Stimulated activated CD8-positive, alpha-beta memory T cell treated with anti-CD3 and anti-CD28 coated beads, Interleukin-4, amount 100 ng/mL, for 1 hour (primary cell): ENCODE results near the gene SENP6.
"Not testable (repeated sequence)": the region's sequence is repeated elsewhere in the genome, so short reads cannot be mapped to it uniquely, and the experiment has no call there.

Source experiments
- DNase-seq, 2 donors: peaks; one replicate each; pipeline ENCODE4 v3.0.0-alpha.2; 2020; ENCODE audit warnings: low read depth in 2 of 2, low spot score in 1 of 2

The SENP6 gene, protein sequence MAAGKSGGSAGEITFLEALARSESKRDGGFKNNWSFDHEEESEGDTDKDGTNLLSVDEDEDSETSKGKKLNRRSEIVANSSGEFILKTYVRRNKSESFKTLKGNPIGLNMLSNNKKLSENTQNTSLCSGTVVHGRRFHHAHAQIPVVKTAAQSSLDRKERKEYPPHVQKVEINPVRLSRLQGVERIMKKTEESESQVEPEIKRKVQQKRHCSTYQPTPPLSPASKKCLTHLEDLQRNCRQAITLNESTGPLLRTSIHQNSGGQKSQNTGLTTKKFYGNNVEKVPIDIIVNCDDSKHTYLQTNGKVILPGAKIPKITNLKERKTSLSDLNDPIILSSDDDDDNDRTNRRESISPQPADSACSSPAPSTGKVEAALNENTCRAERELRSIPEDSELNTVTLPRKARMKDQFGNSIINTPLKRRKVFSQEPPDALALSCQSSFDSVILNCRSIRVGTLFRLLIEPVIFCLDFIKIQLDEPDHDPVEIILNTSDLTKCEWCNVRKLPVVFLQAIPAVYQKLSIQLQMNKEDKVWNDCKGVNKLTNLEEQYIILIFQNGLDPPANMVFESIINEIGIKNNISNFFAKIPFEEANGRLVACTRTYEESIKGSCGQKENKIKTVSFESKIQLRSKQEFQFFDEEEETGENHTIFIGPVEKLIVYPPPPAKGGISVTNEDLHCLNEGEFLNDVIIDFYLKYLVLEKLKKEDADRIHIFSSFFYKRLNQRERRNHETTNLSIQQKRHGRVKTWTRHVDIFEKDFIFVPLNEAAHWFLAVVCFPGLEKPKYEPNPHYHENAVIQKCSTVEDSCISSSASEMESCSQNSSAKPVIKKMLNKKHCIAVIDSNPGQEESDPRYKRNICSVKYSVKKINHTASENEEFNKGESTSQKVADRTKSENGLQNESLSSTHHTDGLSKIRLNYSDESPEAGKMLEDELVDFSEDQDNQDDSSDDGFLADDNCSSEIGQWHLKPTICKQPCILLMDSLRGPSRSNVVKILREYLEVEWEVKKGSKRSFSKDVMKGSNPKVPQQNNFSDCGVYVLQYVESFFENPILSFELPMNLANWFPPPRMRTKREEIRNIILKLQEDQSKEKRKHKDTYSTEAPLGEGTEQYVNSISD

DNA sequence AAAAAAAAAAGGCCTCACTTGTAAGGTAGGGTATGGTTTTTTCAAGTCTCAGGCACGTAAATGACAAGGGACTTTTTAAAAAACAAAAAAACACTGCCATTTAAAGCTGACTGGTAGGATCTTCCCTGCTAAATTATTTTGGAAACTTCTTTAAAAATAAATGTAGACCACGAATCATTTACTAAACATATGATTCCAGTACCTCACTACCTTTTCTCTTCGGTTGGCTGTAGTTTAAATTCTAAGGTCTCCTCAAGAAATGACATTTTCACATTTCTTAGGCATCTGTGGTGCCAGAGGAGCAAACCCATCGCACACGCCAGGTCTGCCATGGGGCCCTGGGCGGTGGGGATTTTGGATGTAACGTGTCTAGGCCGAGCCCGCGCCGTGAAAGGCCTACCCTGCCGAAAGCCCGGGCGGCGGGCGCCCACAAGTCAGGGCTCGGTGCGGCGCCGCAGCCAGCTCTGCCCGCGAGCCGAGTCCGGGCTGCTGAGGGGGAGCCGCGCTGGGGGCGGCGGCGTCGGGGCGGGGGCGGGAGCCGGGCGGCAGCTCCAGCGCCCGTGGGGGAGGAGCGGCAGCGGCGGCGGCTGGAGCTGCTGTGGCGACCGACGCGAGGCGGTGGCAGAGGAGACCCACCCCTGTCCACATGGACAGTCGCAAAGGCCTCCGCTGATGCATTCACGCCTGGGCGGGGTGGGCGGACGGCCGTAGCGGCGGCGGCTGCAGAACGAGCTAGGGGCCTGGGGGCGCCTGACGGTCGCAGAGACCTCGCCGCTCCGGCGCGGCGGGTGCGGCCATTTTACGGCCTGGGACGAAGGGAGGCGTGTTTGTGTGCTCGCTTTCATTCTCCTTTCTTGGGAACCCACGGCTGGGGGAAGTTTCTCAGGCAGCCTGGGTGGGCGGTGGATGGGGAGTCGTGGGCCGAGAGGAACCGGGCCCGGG is at the start of gene SENP6:
Gene SENP6, plus strand, starts transcription at position 577 of the 942 bp plus-strand sequence. CDS start 645 bp downstream, outside the sequence.
- DNase-seq, result peak; percentile 34 to 52

DNA sequence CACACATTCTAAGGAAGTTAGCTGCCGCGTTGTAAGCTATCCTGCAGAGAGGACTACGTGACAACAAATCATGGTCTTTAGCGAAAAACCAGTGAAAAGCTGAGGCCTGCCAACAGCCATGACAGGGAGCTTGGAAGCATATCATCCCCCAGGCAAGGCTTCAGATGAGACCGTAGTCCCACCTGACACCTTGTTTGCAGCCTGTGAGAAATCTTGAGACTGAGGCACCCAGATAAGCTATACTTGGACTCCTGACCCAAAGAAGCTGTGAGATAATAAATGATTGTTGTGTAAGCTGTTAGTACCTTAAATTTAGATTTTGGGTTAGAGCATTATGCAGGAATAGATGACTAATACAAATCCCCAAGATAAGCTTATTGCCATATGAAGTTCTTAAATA is 45.4 kb upstream of the SENP6 start:
- no peak for DNase-seq

DNA sequence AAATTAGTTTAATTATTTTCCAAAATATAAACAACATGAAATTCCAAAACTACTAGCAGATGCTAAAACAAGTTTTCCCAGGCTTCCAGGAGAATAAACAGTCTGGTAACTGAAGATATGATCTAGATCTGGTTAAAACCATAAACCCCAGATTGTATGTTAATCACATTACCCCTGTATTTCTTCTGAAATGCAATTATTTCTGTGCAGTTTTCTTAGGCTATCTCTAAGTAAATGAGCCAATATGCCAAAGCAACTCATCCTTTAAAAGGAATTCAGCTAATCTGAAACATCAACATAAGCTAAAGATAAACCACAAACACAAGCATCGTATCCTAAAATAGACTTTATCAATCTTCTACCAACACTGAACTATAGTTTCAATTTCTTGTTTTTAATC is 44.6 kb upstream of the SENP6 start:
- DNase-seq, result no peak

DNA sequence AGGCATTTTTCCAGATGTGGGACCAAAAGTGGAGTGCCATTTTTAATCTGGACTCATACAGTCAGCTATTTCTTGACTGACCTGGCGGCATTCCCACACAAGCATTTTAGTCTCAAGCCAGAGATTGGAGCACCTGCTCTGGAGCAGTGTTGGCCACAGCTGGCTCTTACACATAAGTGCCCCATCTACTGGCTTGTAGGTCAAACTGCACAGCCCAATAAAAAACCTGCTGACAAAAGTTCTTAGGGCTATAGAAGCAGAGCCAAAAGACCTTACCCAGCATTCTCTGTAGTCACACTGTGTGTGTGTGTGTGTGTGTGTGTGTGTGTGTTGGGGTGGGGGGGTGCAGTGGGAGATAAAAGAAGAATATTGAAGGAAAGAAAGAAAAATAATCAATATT is 38.6 kb upstream of the SENP6 start:
- no peak for DNase-seq

DNA sequence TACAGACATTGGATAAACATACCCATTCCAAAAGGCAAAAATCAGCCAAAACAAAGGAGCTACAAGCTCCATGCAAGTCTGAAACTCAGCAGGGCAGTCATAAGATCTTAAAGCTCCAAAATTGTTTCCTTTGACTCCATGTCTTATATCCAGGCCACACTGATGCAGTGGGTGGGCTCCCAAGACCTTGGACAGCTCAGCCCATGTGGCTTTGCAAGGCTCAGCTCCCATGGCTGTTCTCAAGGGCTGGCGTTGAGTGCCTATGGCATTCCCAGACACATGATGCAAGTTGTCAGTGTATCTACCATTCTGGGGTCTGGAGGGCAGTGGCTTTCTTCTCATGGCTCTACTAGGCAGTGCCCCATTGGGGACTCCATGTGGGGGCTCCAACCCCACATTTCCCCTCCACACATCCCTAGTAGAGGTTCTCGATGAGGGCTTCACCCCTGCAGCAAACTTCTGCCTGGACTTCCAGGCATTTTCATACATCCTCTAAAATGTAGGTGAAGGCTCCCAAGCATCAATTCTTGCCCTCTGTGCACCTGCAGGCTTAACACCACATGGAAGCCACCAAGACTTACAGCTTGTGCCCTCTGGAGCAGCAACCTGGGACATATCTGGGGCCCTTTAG is 35.4 kb upstream of the SENP6 start:
- no peak for DNase-seq

DNA sequence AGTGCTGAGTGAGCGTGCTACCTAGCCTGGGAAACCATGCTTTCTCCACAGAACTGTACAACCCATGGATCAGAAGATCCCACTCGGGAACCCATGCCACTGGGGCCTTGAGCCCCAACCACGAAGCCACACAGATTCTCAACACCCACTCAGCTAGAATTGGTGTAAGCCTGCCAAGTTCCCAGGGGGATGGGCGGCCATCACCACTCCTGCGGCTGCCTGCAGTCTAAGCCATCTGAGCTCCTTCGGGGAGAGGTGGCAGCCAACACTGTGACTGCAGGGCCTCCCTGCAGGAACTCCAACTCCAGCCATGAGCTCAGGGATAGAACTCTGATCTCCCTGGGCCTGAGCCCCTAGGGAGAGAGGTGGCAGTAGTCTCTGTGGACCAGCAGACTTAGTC is 33.6 kb upstream of the SENP6 start:
- no peak for DNase-seq

DNA sequence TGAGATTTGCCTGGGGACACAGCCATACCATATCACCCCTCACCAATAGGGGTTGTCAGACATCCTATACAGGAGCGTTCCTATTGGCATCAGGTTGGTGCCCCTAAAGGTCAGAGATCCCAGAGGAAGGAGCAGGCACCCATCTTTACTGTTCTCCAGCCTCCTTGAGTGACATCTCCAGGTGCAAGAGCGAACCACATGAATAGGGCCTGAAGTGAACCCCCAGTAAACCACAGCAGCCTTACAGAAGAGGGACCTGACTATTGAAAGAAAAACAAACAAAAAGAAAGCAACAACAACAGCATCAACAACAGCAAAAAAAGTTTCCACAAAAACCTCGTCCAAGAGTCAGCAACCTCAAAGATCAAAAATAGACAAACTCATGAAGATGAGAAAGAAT is 32.7 kb upstream of the SENP6 start:
- no peak for DNase-seq

DNA sequence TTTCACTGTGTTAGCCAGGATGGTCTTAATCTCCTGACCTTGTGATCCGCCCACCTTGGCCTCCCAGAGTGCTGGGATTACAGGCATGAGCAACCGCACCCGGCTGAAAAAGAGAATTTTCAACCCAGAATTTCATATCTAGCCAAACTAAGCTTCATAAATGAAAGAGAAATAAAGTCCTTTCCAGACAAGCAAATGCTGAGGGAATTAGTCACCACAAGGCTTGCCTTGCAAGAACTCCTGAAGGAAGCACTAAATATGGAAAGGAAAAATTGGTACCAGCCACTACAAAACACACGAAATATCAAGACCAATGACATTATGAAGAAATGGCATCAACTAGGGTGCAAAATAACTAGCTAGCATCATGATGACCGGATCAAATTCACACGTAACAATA is 31.0 kb upstream of the SENP6 start:
- DNase-seq, result not testable (repeated sequence)

DNA sequence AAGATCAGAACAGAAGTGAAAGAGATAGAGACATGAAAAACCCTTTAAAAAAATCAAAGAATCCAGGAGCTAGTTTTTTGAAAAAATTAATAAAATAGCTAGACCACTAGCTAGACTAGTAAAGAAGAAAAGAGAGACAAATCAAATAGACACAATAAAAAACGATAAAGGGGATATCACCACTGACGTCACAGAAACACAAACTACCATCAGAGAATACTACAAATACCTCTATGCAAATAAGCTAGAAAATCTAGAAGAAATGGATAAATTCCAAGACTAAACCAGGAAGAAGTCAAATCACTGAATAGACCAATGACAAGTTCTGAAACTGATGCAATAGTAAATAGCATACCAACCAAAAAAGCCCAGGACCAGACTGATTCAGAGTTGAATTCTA is 29.6 kb upstream of the SENP6 start:
- DNase-seq, result no peak

DNA sequence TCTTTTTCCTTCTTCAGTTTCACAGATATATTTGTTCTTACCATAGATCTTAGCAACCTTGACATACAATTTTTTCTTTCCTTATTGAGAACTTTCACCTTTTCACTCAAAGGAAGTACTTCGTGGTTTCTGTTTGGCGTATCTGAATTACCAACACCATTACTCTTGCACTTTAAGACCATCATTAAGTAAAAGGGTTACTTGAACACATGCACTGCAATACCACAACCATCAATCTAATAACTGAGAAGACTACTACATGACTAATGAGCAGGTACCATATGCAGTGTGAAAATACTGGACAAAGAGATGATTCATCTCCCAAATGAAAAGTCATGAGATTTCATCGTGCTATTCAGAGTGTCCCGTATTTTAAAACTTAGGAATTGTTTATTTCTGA is 21.7 kb upstream of the SENP6 start:
- DNase-seq, result no peak

DNA sequence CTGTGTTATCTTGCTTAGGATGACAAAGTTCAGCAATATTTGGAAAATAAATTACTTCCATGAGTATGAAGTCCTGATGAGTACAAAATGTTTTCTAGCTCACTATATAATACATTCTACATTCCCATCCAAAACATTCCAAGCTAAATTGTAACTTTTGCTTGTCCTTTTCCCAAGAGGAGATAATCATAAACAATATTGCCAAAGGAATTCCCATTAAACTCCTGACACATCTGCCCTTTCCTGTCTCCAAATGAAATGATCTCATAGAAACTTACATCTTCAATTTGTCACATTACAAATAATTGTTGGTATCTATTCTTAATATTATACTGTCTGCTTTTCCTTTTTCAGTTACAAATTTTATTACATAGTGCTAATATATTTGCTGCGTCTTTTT is 20.4 kb upstream of the SENP6 start:
- DNase-seq, result no peak

DNA sequence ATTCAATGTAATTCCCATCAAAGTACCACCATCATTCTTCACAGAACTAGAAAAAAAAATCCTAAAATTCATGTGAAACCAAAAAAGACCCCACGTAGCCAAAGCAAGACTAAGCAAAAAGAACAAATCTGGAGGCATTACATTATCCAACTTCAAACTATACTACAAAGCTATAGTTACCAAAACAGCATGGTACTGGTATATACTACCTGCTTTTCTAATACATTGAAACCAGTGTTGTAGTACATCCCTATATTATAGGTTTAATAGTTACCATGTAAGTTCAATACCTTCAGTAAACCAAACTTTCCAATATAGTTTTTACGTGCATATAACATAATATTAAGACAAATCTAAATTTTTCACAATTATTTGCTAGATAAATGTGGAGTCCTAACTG is 17.1 kb upstream of the SENP6 start:
- not testable (repeated sequence) for DNase-seq

DNA sequence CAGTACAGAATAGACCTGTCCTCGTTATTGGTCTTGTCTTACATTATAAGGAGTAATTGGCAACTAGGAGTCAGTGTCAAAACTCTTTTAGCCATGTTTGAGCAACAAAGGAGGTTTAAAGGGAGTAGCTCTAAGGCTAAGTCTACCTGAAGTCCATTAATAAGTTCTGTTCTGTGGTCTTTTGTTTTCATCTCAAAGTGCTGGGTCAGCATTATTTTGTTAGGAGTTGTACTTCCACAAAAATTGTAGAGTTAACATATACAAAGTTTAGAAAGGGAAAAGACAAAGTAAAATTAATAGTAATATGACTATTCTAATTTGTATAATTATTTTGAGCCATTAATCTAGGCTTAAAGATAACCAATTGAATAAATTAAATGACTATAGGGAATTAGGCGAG is 12.7 kb upstream of the SENP6 start:
- DNase-seq, result no peak

DNA sequence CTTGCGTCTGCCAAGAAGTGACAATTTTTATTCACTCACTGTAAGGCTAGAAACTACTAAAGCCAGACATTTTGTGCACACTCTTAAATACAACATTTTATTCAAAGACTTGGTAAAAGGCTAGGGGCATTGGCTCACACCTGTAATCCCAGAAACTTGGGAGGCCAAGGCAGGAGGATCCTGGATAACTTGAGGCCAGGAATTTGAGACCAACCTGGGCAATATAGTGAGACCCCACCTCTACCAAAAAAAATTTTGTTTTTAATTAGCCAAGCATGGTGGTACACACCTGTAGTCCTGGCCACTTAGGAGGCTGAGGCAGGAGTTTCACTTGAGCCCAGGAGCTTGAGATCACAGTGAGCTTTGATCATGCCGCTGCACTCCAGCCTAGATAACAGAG is 11.3 kb upstream of the SENP6 start:
- DNase-seq, result no peak

DNA sequence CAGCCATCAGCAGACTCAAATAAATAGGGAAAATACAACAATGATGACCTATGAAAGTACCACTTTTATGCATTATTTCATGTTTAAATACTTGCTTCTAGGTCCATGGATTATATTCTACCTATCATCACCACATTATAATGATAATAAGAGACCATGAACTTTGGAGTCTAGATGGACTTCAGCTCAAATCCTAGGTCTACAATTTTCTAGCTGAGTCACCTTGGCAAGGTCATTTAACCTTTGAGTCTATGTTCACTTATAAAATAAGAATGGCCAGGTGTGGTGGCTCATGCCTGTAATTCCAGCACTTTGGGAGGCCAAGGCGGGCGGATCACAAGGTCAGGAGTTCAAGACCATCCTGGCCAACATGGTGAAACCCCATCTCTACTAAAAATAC is 5.3 kb upstream of the SENP6 start:
- DNase-seq, result not testable (repeated sequence)

DNA sequence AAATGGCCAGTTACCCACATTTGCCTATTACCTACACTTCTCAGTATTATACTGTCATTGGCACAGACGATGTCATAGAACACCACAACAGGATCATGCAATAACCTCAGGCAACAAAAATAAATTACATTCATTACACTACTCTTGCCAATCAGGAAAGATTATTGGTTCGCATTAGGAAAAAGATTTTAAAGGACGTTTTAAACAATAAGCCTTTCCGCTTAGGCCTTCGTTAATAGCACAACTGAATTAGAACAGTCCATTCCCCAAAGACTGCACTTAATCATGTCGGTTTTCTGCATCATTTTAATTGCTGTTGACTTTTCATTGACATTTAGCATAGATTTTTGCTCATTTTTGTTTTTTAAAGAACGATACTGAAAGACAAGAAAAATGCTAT is 912 bp upstream of the SENP6 start:
- no peak for DNase-seq

DNA sequence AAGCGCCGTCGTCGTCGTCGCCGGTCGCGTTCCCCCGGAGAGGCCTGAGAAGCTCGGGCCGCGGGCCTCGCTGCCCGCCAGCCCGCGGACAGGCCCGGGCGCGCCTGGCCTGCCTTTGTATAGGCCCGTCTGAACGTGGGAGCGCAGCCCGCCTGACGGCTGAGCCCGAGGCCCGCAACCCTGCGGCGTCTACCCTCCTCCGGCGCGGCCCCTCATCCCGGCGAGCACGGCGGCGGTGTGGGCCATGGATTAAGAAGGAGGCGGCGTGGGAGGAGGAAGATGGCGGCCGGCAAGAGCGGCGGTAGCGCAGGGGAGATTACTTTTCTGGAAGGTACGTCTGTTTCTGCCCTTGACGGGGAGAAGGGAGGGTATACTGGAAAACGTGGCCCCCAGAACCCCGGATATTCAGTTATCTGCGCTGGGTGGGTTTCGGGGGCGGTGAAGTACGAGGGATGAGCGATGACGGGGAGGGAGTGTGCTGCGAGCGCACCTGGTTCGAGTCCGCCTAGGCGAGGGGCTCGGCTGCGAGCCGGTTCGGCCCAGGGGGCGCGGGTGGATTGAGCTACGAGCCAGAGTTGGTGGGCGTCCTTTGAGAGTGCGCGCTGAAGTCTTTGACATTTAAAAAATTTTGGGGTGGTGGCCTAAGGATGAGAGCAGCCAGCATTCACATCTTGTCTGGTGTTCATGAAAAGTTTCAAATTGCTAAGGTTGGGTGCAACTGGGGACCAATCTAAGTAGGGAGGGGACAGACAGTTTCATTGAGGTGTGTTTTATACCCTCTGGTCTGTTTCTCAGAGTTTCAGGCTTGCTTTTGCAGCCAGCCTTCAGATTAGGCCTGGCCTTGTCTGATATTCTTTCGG is 796 bp downstream of the SENP6 start:
- DNase-seq, result peak; percentile 19 to 26

DNA sequence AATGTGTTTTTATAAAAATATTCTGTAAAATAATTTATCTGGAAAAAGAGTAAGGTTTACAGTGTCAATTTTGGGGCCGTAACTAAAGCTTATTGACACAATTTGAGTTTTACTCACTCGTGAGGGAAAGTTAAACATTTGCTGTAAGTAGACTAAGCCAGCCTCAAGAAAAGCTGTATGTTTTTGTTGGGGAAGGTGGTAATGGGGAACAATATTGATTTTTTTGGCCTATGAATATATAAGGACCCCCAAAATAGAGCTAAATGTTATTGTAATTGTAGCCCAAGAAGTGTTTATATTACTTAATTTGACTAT is 1.4 kb downstream of the SENP6 start:
- no peak for DNase-seq

DNA sequence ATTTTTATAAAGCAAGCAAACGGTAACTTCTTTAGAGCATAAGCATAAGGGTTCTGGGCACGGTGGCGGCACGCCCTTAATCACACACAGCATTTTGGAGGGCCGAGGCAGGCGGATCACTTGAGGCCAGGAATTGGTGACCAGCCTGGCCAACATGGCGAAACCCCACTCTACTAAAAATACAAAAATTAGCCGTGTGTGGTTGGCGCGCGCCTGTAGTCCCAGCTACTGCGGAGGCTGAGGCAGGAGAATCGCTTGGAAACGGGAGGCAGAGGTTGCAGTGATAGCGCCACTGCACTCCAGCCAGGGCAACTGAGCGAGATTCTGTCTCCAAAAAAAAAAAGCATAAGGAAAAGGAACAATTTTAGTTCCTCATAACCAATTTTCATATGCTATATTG is 2.6 kb downstream of the SENP6 start:
- DNase-seq, result no peak

DNA sequence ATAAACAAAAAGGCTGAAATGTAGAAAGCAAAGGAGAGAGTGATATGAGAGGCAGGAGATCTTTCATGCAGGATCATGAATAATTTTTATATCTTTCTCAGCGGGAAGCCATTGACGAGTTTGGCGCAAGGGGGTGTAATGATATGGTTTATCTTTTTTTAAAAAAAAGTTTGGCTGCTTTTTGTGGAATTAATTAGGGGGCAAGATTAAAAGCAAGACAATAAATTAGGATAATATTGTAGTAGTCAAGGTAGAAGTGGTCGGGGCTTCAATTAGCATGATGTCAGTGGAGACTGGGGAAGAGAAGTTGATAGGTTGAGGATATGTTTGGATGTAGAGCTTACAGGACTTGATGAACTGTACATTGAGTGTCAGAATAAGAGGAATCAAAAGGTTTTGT is 4.0 kb downstream of the SENP6 start:
- no peak for DNase-seq
